Activated CD8-positive, alpha-beta T cell treated with anti-CD3 and anti-CD28 coated beads for 36 hours (primary cell): ENCODE data around the gene SNX7. TPM values are rescaled to one million over a fixed set of nuclear protein-coding genes. Genes with fewer than 3 reads are reported as not detected.

Source experiments
- ATAC-seq: fragments of 200-7000 bp; cut with Tn5 transposase; one replicate; pipeline ENCODE4 v1.10.0; 2021; ENCODE audit warnings: mild to moderate bottlenecking, moderate library complexity
- CTCF ChIA-PET: fragments of 350-600 bp; sonication (Branson Sonifier 250); formaldehyde crosslinking; loops from one replicate; lab custom pipeline; 2021; ENCODE audit warnings: antibody characterized with exemption; lab: Charles Lee
- POLR2A ChIA-PET: fragments of 350-600 bp; sonication (Branson Sonifier 250); formaldehyde crosslinking; loops from one replicate; lab custom pipeline; 2021; ENCODE audit warnings: antibody characterized with exemption; lab: Charles Lee
- DNase-seq: peaks from one replicate; pipeline ENCODE4 v3.0.0-alpha.2; 2020
- H3K27ac Mint-ChIP-seq: one replicate; pipeline ENCODE4 v1.8.0; 2021; ENCODE audit warnings: mild to moderate bottlenecking, mixed read lengths
- H3K27me3 Mint-ChIP-seq: one replicate; pipeline ENCODE4 v1.8.0; 2021; ENCODE audit warnings: mixed read lengths
- H3K36me3 Mint-ChIP-seq: one replicate; pipeline ENCODE4 v1.8.0; 2021; ENCODE audit warnings: low read depth, mixed read lengths
- H3K4me1 Mint-ChIP-seq: one replicate; pipeline ENCODE4 v1.8.0; 2021; ENCODE audit warnings: low read depth, mixed read lengths
- H3K4me3 Mint-ChIP-seq: one replicate; pipeline ENCODE4 v1.8.0; 2021; ENCODE audit warnings: mild to moderate bottlenecking, moderate library complexity, mixed read lengths
- H3K9me3 Mint-ChIP-seq: one replicate; pipeline ENCODE4 v1.8.0; 2021; ENCODE audit warnings: mixed read lengths
- intact Hi-C: fragments of 100-400 bp; cut with micrococcal nuclease; formaldehyde crosslinking; loops from one replicate; pipeline ENCODE4 v1.10.0; 2022
- total RNA-seq, 2 experiments: library from RNA; stranded (reverse); gene quantifications; one replicate each; pipeline ENCODE4 v1.2.3, GENCODE V29; 2021
- TF ChIP-seq, protein P1 (sequence below): fragments of 200-600 bp; IDR thresholded peaks from one replicate; pipeline ENCODE4 v1.8.0; 2022; ENCODE audit warnings: antibody characterized with exemption, mild to moderate bottlenecking

SNX7 gene
- total RNA-seq, 2 experiments from 2014 or later: not detected

DNA sequence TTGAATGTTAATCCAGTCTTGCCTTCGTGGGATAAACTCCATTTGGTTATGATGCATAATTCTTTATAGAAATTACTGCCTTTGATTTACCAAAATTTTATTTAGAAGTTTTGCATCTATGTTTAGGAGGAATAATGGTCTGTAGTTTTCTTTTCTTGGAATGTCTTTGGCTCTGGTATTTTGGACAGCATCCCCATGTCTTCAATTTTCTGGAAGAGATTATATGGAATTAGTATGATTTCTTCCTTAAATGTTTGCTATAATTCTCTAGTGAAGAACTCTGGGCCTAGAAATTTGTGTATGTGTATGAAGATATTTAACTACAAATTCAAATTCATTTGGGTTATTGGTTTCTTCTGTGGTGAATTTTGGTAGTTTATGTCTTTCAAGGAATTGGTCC lies 92.7 kb downstream of the SNX7 start:
- H3K36me3 Mint-ChIP-seq: no peaks in the 10 kb centered on the region
- ATAC-seq (no peak), DNase-seq (no peak)
- intact Hi-C loops: no loop called here
- ChIA-PET POLR2A (no interaction called here), CTCF (no interaction called here)
- H3K27ac Mint-ChIP-seq: no peak overlapping the region
- TF ChIP-seq, protein P1, sequence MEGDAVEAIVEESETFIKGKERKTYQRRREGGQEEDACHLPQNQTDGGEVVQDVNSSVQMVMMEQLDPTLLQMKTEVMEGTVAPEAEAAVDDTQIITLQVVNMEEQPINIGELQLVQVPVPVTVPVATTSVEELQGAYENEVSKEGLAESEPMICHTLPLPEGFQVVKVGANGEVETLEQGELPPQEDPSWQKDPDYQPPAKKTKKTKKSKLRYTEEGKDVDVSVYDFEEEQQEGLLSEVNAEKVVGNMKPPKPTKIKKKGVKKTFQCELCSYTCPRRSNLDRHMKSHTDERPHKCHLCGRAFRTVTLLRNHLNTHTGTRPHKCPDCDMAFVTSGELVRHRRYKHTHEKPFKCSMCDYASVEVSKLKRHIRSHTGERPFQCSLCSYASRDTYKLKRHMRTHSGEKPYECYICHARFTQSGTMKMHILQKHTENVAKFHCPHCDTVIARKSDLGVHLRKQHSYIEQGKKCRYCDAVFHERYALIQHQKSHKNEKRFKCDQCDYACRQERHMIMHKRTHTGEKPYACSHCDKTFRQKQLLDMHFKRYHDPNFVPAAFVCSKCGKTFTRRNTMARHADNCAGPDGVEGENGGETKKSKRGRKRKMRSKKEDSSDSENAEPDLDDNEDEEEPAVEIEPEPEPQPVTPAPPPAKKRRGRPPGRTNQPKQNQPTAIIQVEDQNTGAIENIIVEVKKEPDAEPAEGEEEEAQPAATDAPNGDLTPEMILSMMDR: no peak
- no peaks in the 10 kb centered on the region for H3K27me3 Mint-ChIP-seq
- H3K4me3 Mint-ChIP-seq: no peak overlapping the region
- no peaks in the 10 kb centered on the region for H3K4me1 Mint-ChIP-seq
- H3K9me3 Mint-ChIP-seq: no peaks in the 10 kb centered on the region

DNA sequence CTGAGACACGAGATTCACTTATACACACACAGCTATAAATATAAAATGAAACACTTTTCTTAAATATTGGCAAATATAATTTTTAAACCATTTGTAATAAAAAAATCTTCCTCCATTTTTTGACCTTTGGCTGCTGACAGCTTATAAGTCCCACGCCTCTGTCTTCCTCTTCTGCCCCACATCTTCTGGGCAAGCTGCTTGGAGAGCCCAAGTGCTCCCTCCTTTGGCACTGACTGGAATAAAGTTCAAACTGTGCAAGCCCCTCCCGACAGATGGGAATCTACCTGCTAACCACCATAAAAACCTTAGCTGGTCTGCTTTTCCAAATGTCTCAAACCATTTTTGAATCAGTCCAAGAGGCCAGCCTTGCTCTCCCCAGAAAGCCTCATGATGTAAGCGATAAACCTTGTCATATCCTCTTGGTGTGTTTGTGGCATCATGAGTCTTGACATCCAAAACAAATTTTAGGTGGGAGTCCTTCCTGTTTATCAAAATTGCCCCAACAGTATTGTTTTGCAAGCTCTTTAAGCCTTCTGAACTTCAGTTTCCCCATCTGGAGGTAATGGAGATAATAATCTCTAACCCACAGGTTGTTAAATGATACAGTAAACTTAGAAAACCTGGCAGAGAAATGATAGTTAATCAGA lies 99.8 kb downstream of the SNX7 start:
- TF ChIP-seq, protein P1: no peak
- ATAC-seq (no peak), DNase-seq (no peak)
- H3K27ac Mint-ChIP-seq: no peak overlapping the region
- ChIA-PET POLR2A (interaction anchor here (0.5 kb wide), 1 partner anchor 1034 kb away, joined by 4 read pairs; no protein-coding TSS in a partner anchor), CTCF (interaction anchor here (1.0 to 1.2 kb wide), 2 partner anchors 11 to 32 kb away, joined by 4 read pairs; no protein-coding TSS in a partner anchor)
- no peaks in the 10 kb centered on the region for H3K4me1 Mint-ChIP-seq
- H3K27me3 Mint-ChIP-seq: peaks cover 1% of the 10 kb centered on the region
- intact Hi-C loops: no loop called here
- no peak overlapping the region for H3K4me3 Mint-ChIP-seq
- no peaks in the 10 kb centered on the region for H3K9me3 Mint-ChIP-seq
- no peaks in the 10 kb centered on the region for H3K36me3 Mint-ChIP-seq

GRCh38 chr1:98763488-98764150 lies 102.1 kb downstream of the SNX7 start:
- H3K36me3 Mint-ChIP-seq: no peaks in the 10 kb centered on the region
- peaks cover 1% of the 10 kb centered on the region for H3K27me3 Mint-ChIP-seq
- ATAC-seq (no peak), DNase-seq (no peak)
- no peaks in the 10 kb centered on the region for H3K9me3 Mint-ChIP-seq
- TF ChIP-seq, protein P1: no peak
- ChIA-PET CTCF (no interaction called here), POLR2A (no interaction called here)
- intact Hi-C loops: no loop called here
- H3K27ac Mint-ChIP-seq: no peak overlapping the region
- no peaks in the 10 kb centered on the region for H3K4me1 Mint-ChIP-seq
- H3K4me3 Mint-ChIP-seq: no peak overlapping the region

DNA sequence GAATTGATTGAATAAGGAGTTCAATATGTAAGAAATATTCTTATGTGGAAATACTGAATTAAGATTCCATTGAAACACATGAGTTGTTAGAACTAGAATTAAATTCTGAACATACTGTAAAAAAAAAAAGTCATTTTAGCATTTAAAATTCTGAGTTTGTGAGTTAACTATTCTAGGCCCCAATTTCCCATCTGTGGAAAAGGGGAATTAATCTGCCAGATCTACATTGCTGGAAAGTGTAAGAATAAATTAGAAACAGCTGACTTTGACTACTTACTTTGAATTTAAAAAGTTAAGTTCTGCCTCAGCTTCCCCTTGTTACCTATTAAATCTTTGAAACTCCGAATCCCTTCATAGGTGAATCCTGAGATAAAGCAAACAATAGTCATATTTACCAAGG lies 103.0 kb downstream of the SNX7 start:
- Mint-ChIP-seq H3K36me3 (no peaks in the 10 kb centered on the region), H3K4me1 (no peaks in the 10 kb centered on the region), H3K9me3 (no peaks in the 10 kb centered on the region), H3K4me3 (no peak overlapping the region), H3K27me3 (peaks cover 1% of the 10 kb centered on the region), H3K27ac (no peak overlapping the region)
- ATAC-seq (no peak), DNase-seq (no peak)
- ChIA-PET POLR2A (no interaction called here), CTCF (interaction anchor here (1.3 kb wide), 1 partner anchor 29 kb away, joined by 3 read pairs; no protein-coding TSS in a partner anchor)
- intact Hi-C loops: no loop called here
- TF ChIP-seq, protein P1: no peak

- TF ChIP-seq, protein P1: no peak
- H3K27me3 Mint-ChIP-seq: peaks cover under 1% of the 10 kb centered on the region
- ATAC-seq (no peak), DNase-seq (no peak)
- POLR2A ChIA-PET: interaction anchor here (0.6 kb wide), 1 partner anchor 145 kb away, joined by 3 read pairs; no protein-coding TSS in a partner anchor
- CTCF ChIA-PET: interaction anchor here (1.0 kb wide), 1 partner anchor 27 kb away, joined by 3 read pairs; no protein-coding TSS in a partner anchor
- H3K27ac Mint-ChIP-seq: no peak overlapping the region
- H3K4me3 Mint-ChIP-seq: no peak overlapping the region
- no peaks in the 10 kb centered on the region for H3K4me1 Mint-ChIP-seq
- H3K9me3 Mint-ChIP-seq: no peaks in the 10 kb centered on the region
- no peaks in the 10 kb centered on the region for H3K36me3 Mint-ChIP-seq
- intact Hi-C loops: no loop called here
These were observed 104.7 kb downstream of the SNX7 start for GRCh38 chr1:98766255-98766654.
